HS-27A (cell line): ENCODE results near the gene NLRP6.
"Not testable (repeated sequence)": the region's sequence is repeated elsewhere in the genome, so short reads cannot be mapped to it uniquely, and the experiment has no call there.

ENCODE experiments used
- DNase-seq: peaks from one replicate; pipeline ENCODE4 v3.0.0-alpha.2; 2012; ENCODE audit warnings: low read depth, missing footprints

NLRP6 gene

GRCh38 chr11:256952-257737 lies 21.1 kb upstream of the NLRP6 start:
- DNase-seq, result no peak

- no peak for DNase-seq
Observed at GRCh38 chr11:257766-258493, 20.3 kb upstream of the NLRP6 start.

- no peak for DNase-seq
Observed at GRCh38 chr11:259413-259812, 18.8 kb upstream of the NLRP6 start.

DNA sequence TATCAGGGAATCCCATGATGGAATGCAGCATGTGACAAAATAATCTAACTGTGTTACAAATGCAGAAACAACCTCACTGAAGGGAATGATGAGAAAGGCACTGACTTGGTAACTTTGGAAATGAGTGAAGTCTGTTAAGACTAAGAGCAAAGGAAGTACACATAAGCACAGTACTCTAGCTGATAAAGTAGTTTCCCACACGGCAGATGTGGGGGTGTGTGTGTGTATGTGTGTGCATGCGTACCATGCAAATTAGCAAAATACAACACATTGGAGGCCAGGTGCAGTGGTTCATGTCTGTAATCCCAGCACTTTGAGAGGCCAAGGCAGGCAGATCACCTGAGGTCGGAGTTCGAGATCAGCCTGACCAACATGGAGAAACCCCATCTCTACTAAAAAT lies 16.6 kb upstream of the NLRP6 start:
- no peak for DNase-seq

GRCh38 chr11:266676-267439 lies 11.3 kb upstream of the NLRP6 start:
- DNase-seq, result no peak

- no peak for DNase-seq
Observed at GRCh38 chr11:267491-267994, 10.7 kb upstream of the NLRP6 start.

- not testable (repeated sequence) for DNase-seq
Observed at GRCh38 chr11:268716-269145, 9.5 kb upstream of the NLRP6 start.

- no peak for DNase-seq
Observed at GRCh38 chr11:269146-269890, 8.9 kb upstream of the NLRP6 start.

GRCh38 chr11:270451-271318 lies 7.5 kb upstream of the NLRP6 start:
- DNase-seq, result no peak

DNA sequence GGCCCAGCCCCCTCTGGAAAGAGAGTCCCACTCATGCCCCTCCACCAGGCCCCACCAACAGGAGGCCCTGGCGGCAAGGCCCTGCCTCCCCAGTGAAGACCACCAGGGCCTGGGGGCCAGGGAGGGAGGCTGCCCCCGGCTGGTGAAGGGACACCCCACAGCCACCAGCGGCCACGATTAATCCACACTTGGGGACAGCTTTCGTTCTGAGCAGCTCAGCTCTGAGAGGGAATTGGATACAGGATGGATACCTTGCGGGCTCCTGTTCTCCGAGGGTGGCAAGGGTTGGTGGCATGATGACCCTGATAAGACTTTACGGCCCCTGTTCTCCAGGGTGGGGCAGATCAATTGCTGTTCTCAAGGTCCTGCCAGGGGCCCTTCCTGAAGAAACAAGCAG lies 6.9 kb upstream of the NLRP6 start:
- no peak for DNase-seq

GRCh38 chr11:272195-272930 lies 5.8 kb upstream of the NLRP6 start:
- no peak for DNase-seq

GRCh38 chr11:272931-273198 lies 5.3 kb upstream of the NLRP6 start:
- DNase-seq, result no peak

GRCh38 chr11:276219-276618 lies 2.0 kb upstream of the NLRP6 start:
- DNase-seq, result no peak

DNA sequence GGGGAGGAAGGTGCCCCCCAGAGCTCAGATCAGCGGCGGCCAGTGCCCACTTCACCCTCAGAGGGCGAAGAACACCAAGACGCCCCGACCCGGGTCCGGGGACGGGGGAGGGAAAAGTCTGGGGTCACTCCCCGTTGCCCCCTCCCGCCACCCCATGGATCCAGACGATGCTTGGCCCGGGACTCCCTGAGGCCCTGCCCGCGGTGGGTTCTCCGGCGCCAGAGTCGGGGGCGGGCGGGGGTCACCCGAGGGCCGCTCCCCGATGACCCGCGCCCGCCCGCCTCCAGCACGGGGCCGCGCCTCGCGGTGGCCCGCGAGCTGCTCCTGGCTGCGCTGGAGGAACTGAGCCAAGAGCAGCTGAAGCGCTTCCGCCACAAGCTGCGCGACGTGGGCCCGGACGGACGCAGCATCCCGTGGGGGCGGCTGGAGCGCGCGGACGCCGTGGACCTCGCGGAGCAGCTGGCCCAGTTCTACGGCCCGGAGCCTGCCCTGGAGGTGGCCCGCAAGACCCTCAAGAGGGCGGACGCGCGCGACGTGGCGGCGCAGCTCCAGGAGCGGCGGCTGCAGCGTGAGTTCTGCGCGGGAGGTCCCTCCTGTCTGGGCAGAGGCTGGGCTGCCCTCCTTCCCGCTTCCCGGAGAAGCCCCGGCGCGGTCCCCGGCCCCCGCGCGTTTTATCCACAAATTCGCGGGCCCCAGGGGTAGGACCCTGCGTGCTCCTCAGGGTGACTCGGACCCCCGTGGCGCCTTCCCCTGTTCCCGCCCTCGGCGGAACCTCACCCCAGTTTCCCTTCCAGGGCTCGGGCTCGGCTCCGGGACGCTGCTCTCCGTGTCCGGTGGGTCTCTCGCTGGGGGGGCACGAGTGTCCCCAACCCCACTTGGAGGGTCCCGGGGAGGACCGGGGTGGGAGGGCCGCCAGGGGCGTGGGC lies 1.1 kb downstream of the NLRP6 start:
- DNase-seq, result no peak

GRCh38 chr11:279966-280705 lies 1.9 kb downstream of the NLRP6 start:
- DNase-seq, result no peak

- DNase-seq, result no peak
Observed at GRCh38 chr11:280706-281485, 2.7 kb downstream of the NLRP6 start.

DNA sequence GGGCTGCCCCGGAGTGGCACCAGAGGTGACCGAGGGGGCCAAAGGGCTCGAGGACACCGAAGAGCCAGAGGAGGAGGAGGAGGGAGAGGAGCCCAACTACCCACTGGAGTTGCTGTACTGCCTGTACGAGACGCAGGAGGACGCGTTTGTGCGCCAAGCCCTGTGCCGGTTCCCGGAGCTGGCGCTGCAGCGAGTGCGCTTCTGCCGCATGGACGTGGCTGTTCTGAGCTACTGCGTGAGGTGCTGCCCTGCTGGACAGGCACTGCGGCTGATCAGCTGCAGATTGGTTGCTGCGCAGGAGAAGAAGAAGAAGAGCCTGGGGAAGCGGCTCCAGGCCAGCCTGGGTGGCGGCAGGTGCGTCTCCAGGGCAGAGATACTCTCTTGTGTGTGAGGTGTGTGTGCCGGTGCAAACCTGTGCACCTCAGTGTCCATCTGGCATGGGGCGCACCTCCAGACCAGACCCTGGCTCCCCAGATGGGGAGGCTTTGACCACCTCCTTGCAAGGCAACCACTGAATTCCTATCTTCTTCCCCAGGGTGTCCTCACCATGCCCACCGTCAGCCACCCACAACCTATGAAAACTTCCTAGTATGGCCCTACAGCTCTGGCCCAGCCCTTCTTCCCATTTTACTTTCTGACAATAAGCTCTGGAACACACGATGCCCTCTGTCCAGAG lies 3.4 kb downstream of the NLRP6 start:
- DNase-seq, result no peak
